ENCODE results near the gene ZC3H18.

DNA sequence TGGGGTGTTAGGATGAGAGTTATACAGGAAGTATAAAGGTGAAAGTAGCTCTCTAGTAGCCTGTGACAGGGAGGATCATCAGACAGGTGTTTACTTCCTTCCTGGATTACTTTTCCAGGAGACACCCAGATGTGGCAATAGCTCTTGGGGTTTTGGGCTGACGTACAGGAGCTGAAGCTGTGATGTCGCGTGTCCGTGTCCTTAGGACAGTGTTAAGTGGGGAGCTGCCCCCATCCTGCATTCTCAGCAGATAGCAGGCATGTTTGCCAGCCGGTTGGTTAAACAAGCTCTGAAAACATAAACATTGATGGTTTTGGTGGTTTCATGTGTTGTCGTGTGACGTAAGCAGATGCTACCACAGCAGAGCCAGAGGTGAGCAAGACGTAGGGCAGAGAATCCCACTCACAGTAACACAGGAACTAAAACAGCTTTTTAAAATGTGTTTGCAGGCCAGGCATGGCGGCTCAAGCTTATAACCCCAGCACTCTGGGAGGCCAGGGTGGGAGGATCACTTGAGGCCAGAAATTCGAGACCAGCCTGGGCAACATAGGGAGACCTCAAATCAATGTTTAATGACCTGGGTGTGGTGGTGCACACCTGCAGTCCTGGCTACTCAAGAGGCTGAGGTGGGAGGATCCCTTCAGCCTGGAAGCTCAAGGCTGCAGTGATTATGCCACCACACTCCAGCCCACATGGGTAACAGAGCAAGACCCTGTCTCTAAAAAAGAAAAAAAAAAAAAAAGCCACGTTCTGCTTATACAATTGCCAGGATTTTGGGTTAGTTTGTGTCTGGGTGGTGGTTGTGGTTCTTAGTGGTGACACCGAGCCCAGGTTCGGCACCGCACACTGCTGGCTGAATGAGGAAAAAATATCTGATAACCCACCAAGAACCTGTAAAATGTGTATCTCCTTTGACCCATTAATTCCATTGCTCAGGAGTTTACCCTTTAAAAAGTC, 49.9 kb downstream of the ZC3H18 start:
- TF ChIP-seq EP300 (IDR thresholded peaks at IDR 0.05): no peak
- TF ChIP-seq, protein P1, sequence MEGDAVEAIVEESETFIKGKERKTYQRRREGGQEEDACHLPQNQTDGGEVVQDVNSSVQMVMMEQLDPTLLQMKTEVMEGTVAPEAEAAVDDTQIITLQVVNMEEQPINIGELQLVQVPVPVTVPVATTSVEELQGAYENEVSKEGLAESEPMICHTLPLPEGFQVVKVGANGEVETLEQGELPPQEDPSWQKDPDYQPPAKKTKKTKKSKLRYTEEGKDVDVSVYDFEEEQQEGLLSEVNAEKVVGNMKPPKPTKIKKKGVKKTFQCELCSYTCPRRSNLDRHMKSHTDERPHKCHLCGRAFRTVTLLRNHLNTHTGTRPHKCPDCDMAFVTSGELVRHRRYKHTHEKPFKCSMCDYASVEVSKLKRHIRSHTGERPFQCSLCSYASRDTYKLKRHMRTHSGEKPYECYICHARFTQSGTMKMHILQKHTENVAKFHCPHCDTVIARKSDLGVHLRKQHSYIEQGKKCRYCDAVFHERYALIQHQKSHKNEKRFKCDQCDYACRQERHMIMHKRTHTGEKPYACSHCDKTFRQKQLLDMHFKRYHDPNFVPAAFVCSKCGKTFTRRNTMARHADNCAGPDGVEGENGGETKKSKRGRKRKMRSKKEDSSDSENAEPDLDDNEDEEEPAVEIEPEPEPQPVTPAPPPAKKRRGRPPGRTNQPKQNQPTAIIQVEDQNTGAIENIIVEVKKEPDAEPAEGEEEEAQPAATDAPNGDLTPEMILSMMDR (IDR thresholded peaks at IDR 0.05): no peak
- TF ChIP-seq POLR2AphosphoS5 (IDR thresholded peaks at IDR 0.05): no peak
